Measurements from ENCODE around the gene PTPRG.

The PTPRG gene

DNA sequence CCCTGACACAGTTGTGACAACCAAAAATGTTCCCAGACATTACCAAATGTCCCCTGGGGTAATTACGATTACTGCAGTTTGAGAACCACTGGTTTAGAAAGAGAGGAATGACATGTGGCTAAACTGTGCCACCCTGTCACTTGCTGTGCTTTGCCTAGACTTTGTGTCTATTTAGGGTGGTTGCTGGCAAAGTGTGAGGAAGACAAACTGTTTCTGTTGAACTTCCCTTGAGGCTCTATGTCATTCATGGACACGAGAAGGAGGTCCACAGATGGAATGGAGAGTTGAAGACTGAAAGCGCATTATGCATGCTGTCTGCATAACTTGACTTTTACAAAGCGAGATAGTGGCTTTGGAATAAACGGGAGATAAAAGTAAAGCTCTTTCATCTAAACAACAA, 495.3 kb downstream of the PTPRG start:
- no peak for TF ChIP-seq GATA1 (IDR thresholded peaks at IDR 0.05; ENCODE audit: low read depth, low read length)
- TF ChIP-seq POLR2A (IDR thresholded peaks at IDR 0.05; ENCODE audit: low read length) = no peak
- no peak for DNase-seq

DNA sequence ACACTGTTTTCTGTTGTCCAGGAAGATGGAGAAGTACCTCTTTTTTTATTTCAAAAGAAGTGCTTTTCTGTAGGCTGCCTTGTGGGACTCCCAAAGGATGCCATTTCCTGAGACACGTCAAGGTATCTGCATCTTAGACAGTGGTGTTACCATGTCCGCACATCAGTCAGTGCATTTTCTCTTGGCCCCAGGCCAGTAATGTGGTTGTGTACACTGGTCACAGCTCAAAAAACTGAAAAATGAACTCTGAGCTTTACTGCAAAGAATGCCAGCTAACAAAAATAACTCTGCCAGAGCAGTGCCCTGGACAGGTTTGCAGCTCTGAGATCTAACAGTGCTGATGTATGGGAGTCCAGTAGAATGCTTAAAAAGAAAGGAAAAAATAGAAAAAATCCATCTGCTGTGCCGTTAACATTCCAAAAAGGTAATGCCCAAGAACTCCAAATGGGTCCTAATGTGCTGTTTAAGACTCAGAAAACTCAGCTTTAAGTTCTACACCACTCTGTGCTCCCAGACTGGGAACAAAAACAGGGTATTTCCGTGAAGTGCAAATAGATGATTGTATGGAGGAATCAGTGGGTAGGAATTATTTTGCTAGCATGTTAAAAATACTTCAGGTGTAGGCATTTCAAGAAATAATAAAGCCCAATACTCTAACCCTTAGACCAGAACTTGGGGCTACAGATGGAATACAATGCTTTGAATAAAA, 496.1 kb downstream of the PTPRG start:
- no peak for DNase-seq
- TF ChIP-seq GATA1 (IDR thresholded peaks at IDR 0.05; ENCODE audit: low read depth, low read length) (no peak), POLR2A (IDR thresholded peaks at IDR 0.05; ENCODE audit: low read length) (no peak)

DNA sequence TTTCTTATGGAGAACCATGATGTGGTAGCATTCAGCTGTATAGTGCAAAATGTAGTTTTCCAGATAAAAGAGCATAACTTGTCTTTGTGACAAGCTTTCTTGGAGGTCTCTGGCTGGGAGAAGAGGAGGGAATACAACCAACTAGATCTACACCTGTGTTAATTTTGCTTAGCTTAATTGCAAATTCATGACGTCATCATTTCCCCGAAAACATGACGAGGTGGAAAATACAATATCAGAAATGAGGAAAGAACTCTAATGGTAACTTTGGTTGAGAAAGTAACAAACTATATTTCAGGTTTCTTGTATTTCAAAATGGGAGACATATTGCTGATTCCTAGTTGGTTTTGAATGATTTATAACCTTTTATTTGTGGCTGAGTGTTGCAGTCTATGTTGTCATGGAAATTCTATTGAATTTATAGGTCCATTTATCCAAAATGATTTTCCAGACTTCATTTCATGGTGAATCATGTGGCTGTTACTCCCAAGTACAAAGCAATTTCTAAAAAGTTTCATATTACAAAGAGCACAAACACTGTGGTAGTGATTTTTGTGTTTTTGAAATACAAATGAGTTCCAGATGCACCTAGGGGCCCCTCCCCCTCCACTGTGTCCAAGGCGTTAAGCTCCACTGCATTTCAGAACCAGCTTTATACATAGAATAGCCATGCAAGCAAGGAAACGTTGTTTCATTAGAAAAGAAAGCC, 504.8 kb downstream of the PTPRG start:
- TF ChIP-seq POLR2A (IDR thresholded peaks at IDR 0.05; ENCODE audit: low read length) (no peak), GATA1 (IDR thresholded peaks at IDR 0.05; ENCODE audit: low read depth, low read length) (no peak)
- no peak for DNase-seq

DNA sequence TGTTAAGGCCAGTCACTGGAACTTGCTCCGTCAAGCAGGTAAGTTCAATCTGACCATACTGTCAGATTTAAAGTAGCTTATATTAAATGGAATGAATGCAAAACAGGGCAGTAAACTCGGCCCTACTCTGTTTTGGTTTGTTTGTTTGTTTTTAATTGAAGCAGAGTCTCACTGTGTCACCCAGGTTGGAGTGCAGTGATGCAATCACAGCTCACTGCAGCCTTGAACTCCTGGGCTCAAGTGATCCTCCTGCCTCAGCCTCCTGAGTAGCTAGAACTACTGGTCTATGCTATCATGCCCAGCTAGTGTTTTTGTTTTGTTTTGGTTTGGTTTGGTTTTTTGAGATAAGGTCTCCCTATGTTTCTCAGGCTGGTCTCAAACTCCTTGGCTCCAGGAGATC, 507.0 kb downstream of the PTPRG start:
- no peak for TF ChIP-seq GATA1 (IDR thresholded peaks at IDR 0.05; ENCODE audit: low read depth, low read length)
- DNase-seq = no peak

DNA sequence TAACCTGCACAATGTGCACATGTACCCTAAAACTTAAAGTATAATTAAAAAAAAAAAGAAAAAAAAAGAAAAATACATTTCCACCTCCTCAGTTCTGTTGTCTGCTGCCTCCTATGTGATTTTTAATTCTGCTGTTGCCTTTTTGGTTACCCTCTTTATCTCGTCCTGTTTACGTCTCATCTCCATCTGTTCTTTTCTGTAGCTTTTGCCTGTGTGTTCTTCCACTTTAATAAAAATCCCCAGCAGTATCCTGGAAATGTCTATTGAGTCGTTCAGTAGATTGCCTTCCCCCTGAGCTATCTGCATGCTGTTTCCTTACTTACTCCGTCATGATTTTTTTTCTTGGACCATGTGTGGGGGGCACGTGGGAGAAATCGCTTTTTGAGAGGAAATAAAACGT, 509.5 kb downstream of the PTPRG start:
- TF ChIP-seq GATA1 (IDR thresholded peaks at IDR 0.05; ENCODE audit: low read depth, low read length) (no peak), POLR2A (IDR thresholded peaks at IDR 0.05; ENCODE audit: low read length) (no peak)
- DNase-seq = no peak

DNA sequence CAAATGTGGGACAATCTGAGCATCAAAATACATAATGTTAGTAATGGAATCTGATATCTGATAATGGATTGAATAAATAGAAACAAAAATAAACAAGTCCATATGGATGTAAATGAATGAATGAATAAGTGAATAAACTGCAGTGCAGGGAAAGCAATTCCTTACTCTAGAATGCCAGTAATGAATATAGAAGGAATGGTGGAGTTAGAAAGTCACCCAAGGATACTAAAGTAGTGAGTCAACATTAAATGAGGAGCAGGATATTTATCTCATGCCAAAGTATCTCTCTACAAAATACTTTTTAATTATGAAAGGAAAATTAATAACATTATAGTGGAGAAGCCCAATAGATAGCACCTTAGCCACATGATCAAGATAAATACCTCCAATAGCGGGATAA, 511.7 kb downstream of the PTPRG start:
- TF ChIP-seq POLR2A (IDR thresholded peaks at IDR 0.05; ENCODE audit: low read length) = no peak
- TF ChIP-seq GATA1 (IDR thresholded peaks at IDR 0.05; ENCODE audit: low read depth, low read length) = no peak
- no peak for DNase-seq

DNA sequence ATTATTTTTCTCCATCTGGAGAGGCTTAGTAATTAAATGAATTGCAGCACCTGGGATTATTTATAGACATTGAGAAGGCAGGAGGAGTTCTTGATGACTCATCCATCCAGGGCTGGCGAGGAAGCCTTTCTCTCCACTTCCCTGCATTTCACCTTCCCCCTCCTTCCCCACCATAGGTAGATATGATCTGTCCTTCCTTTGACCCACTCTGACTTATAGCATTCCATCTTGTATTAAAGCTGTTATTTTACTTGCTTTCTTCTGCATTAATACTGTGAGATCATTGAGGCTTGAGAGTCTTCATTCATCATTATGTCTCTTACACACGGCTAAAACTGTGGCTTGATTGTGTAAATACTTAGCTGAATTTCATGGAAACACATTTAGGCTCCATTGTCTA, 523.2 kb downstream of the PTPRG start:
- DNase-seq = no peak
- no peak for TF ChIP-seq GATA1 (IDR thresholded peaks at IDR 0.05; ENCODE audit: low read depth, low read length)
- no peak for TF ChIP-seq POLR2A (IDR thresholded peaks at IDR 0.05; ENCODE audit: low read length)

DNA sequence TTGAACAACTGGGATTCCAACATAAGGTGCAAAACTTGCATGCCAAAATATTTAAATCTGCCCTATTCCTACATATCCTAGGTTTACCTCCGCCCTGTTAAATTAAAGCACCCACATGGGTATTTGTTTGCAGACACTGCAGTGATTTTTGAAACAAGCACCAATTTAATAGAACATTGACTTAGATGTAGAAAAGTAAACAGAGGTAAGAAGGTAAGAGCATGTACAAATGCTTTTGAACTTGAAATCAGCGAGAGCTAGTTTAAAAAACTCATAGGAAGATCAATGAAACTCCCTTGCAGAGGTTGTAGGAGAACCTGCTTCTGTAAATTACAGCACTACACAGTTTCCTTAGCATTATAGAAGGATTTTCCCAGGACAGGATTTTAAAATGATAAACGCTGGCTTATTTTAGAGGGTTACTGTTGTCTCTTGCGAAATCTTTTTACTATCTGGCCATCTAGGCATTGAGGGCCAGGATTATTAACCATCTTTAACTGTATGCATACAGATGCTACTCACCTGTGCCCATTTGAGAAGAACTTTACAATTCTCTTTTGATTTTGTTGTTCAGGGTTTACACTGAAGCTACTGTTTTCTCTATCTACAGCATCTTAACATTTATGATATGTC, 527.2 kb downstream of the PTPRG start:
- DNase-seq = no peak
- TF ChIP-seq POLR2A (IDR thresholded peaks at IDR 0.05; ENCODE audit: low read length) (no peak), GATA1 (IDR thresholded peaks at IDR 0.05; ENCODE audit: low read depth, low read length) (no peak)

DNA sequence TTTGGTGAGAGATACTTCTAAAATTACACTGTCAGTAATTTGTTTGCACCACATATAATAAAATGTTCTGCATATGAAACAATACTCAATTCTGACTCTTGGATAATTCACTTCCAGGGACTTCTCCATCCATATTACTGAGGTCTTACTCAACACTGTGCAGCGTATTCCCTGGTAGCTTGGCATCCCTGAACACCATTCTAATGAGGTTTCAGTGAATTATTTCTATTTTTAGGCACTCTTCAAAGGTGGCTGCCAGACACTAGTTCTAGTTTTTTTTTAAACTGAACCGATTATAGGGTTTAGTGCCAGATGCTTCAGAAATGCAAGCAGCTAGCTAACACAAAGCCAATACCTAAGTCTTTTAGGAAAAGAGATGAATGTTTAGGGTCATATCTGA, 528.7 kb downstream of the PTPRG start:
- no peak for DNase-seq
- no peak for TF ChIP-seq POLR2A (IDR thresholded peaks at IDR 0.05; ENCODE audit: low read length)

DNA sequence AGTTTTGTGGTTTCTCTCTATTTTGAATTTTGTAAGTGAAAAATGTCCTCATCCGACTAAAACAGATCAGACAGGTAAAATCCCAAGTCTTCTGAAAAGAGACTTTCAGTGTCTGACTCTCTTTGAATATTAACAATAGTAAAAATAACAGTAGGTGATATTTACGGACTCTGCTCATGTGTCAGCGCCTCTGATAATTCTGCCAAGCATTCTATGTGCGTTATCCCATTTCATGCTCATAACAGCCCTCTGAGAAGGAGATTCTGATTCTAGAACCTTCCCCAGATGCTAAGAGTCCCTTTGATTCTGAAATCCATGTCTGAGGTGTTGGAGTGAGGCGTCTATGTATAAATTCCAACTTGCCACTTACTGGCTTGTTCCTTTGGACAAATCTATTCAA, 529.1 kb downstream of the PTPRG start:
- TF ChIP-seq POLR2A (IDR thresholded peaks at IDR 0.05; ENCODE audit: low read length) (no peak), GATA1 (IDR thresholded peaks at IDR 0.05; ENCODE audit: low read depth, low read length) (no peak)
- DNase-seq = no peak

DNA sequence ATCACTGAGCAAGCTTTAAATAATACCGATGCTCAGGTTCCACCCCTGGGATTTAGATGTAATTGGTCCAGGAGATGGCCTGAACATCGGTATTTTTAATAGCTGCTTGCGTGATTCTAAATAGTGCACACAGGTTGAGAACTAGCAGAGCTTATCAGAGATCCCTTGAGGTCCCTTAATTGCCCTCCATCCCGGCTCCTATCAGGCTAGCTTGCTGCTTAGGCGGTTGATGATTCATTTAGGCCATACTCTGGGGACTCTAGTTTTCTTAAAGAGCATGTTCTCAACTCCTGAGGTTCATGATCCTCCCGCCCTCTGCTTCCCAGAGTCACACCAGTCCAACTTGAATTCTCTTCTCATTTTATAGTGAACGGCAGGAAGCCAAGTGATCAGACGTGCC, 531.7 kb downstream of the PTPRG start:
- TF ChIP-seq POLR2A (IDR thresholded peaks at IDR 0.05; ENCODE audit: low read length) (no peak), GATA1 (IDR thresholded peaks at IDR 0.05; ENCODE audit: low read depth, low read length) (no peak)

DNA sequence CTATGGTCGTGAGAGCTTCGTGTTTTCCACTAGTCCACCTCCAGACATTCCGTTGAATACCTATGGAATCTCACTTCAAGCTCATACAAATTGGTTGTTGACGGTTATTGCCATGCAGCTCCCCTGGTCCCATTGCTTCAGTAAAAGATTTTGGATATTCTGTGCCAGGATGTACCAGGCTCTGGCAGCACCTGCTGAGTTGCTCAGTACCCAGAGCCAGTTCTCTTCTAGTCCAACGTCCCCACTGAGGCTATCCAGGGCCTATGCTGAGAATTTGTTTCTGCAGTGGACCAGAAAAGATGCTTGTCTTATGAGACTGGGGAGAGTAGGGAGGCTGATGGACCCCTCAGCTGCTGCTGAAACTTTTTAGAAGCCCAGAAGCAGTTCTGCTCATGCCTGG, 533.1 kb downstream of the PTPRG start:
- no peak for DNase-seq

More for the DNA sequence above, 531.7 kb downstream of the PTPRG start:
- no peak for DNase-seq

DNA sequence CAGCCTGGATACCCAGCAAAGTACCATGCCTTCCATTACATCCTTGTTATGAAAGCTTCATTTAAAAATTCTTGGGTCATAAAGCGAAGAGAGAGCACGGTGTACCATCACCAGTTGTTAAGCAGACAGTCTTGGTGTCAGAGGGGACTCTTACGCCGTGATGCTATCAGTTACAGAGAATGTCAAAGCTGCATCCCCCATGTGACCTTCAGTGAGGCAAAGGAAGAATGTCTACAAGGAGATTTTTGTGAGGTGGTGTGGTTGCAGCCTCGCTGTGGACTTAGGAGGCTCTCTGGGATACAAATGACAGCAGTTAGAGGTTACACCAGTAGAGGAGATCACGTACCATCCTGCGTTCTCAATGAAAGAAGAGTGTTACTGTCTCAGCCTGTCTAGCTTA, 533.7 kb downstream of the PTPRG start:
- no peak for DNase-seq
- TF ChIP-seq GATA1 (IDR thresholded peaks at IDR 0.05; ENCODE audit: low read depth, low read length) = no peak
- no peak for TF ChIP-seq POLR2A (IDR thresholded peaks at IDR 0.05; ENCODE audit: low read length)

More for the DNA sequence above, 533.1 kb downstream of the PTPRG start:
- TF ChIP-seq GATA1 (IDR thresholded peaks at IDR 0.05; ENCODE audit: low read depth, low read length) (no peak), POLR2A (IDR thresholded peaks at IDR 0.05; ENCODE audit: low read length) (no peak)

DNA sequence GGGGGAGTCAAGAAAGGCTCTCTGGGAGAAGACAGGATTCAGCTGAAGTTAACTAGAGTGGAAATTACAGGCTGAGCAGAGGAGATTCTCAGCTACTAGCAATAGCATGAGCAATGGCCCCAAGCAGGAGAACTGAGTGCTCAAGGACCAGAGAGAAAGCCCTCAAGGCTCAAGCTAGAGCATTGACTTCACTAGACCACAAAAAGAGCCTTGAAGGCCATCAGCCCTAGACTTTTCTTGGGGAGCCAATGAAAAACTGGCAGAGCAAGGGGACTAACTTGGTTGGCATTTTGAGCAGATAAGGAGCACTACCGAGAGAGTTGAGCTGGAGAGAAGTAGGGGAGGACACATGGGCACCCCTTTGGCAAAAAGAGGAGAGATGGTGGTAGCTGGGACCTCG, 534.4 kb downstream of the PTPRG start:
- DNase-seq = no peak
- TF ChIP-seq GATA1 (IDR thresholded peaks at IDR 0.05; ENCODE audit: low read depth, low read length) = no peak
- TF ChIP-seq POLR2A (IDR thresholded peaks at IDR 0.05; ENCODE audit: low read length) = no peak

DNA sequence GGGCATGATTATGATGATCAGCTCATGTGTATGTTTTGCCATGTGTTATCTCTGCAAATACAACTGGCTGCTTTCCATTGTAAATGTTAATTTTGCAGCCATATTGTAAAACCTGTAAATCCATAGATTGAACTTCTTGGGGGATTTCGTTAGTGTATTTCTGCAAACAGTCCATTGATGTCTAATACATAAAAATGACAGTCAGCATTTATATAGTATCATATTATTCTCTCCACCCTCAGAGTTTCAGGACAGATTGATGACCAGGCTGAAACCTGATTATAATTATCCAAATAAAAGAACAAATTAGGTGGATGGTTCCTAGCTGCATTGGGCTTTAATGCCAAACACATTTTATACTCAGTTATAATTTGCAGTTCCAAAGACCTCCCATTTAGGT, 535.1 kb downstream of the PTPRG start:
- DNase-seq = no peak

More for the DNA sequence above, 535.1 kb downstream of the PTPRG start:
- TF ChIP-seq POLR2A (IDR thresholded peaks at IDR 0.05; ENCODE audit: low read length) (no peak), GATA1 (IDR thresholded peaks at IDR 0.05; ENCODE audit: low read depth, low read length) (no peak)
